Measurements from ENCODE around the gene SLC25A34.

DNA sequence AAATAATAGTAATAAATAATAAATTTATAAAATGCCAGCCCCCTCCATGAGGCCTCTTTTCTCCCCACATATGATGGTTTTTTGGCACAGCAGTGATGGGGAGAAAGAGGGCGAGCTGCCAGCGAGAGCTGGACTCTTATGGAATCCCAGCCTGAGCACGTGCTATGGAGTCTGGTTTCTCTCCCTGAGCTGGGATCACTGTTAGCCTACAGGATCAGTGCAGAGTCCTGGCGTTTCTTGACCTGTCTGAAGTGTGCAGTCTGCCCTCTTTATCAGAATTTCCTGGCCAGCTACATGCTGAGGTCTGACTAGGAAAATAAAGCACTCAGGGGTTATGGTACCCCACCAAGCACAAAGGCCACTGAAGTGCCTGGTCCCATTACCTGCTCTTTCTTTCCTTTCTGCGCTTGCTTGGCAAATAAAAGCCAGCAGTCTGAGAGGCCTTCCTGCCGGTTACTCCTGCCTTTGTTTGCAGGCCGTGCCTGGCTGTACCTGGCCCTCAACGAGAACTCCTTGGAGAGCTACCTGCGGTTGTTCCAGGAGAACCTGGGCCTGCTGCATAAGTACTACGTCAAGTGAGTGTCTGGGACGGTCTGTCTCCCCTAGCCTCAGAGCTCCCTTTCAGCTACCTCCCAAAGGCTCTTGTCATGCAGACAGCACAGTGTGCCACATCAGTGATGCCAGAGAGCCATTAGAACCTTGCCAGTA is 18.5 kb upstream of the SLC25A34 start:
- no peak for TF ChIP-seq CTCF (IDR thresholded peaks at IDR 0.05; ENCODE audit: low read depth, low read length, poor library complexity, severe bottlenecking)
- TF ChIP-seq EZH2phosphoT487 (IDR thresholded peaks at IDR 0.05; ENCODE audit: borderline replicate concordance, low read length) = no peak

Measured in DOHH2 (cell line).